ENCODE results near the gene CASP8AP2. TPM values are rescaled to one million over a fixed set of nuclear protein-coding genes. Genes with fewer than 3 reads are reported as not detected.
"Not testable (repeated sequence)": the region's sequence is repeated elsewhere in the genome, so short reads cannot be mapped to it uniquely, and the experiment has no call there.

CASP8AP2 gene
- total RNA-seq, 1 experiment from 2014 or later: 11.3 TPM

DNA sequence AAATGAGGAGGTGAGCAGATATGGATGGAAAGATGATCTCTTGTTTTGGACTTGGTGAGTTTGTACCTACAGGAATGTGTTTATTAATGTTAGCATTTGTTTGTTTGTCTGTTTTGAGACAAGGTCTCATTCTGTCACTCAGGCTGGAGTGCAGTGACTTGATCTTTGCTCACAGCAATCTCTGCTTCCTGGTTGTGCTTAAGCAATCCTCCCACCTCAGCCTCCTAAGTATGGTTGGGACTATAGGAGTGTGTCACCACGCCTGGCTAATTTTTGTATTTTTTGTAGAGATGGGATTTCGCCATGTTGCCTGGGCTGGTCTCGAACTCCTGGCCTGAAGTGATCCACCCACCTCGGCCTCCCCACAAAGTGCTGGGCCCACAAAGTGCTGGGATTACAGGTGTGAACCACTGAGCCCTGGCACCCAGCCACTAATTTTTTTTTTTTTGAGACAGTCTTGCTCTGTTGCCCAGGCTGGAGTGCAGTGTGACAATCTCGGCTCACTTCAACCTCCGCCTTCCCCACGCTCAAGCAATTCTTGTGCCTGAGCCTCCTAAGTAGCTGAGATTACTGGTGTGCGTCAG lies 7.1 kb downstream of the CASP8AP2 start:
- peaks cover 8% of the 10 kb centered on the region for H3K36me3 ChIP-seq (replicated peaks; ENCODE audit: control insufficient read depth, insufficient read depth, low read length)
- no peak overlapping the region for H3K4me3 ChIP-seq (ENCODE audit: insufficient read depth, low read depth, low read length)

GRCh38 chr6:89840538-89840937 lies 10.9 kb downstream of the CASP8AP2 start:
- peaks cover 2% of the 10 kb centered on the region; the same call in 1 of the 2 replicates for H3K36me3 ChIP-seq (replicated peaks; ENCODE audit: control insufficient read depth, insufficient read depth, low read length)
- no peaks in the 10 kb centered on the region for H3K27me3 ChIP-seq (ENCODE audit: control insufficient read depth, insufficient read depth, low read length)
- no peak for DNase-seq
- no peak overlapping the region for H3K4me3 ChIP-seq (ENCODE audit: insufficient read depth, low read depth, low read length)

More for the DNA sequence above, 7.1 kb downstream of the CASP8AP2 start:
- DNase-seq: no peak
- H3K27me3 ChIP-seq (ENCODE audit: control insufficient read depth, insufficient read depth, low read length): no peaks in the 10 kb centered on the region

DNA sequence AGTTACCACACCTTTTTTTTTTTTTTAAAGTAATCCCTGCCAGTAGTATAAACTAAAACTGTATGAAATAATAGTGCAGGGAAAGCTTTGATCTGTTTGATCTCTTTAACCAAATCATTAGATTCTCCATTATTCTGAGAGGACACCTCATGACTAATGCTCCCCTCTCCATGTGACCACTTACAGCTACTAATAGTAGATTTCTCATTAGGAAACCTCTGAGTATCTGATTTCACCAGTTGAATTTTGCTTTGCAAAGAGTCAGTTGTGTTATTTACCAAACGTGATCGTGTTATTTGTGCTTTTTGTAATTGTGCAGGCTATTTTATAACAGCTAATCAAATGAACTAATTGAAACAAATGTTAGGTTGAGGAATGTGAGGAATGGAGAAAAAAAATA lies 12.5 kb downstream of the CASP8AP2 start:
- DNase-seq: no peak
- Histone ChIP-seq H3K27me3 (ENCODE audit: control insufficient read depth, insufficient read depth, low read length) (no peaks in the 10 kb centered on the region), H3K4me3 (ENCODE audit: insufficient read depth, low read depth, low read length) (no peak overlapping the region)

GRCh38 chr6:89843070-89843469 lies 13.4 kb downstream of the CASP8AP2 start:
- Histone ChIP-seq H3K36me3 (replicated peaks; ENCODE audit: control insufficient read depth, insufficient read depth, low read length) (peaks cover 2% of the 10 kb centered on the region), H3K27me3 (ENCODE audit: control insufficient read depth, insufficient read depth, low read length) (no peaks in the 10 kb centered on the region), H3K4me3 (ENCODE audit: insufficient read depth, low read depth, low read length) (no peak overlapping the region)
- no peak for DNase-seq

More for the DNA sequence above, 12.5 kb downstream of the CASP8AP2 start:
- H3K36me3 ChIP-seq (replicated peaks; ENCODE audit: control insufficient read depth, insufficient read depth, low read length): peaks cover 2% of the 10 kb centered on the region

- H3K4me3 ChIP-seq (ENCODE audit: insufficient read depth, low read depth, low read length); H3K36me3 ChIP-seq (replicated peaks; ENCODE audit: control insufficient read depth, insufficient read depth, low read length); DNase-seq; H3K27me3 ChIP-seq (ENCODE audit: control insufficient read depth, insufficient read depth, low read length): not testable (repeated sequence)
Measured at GRCh38 chr6:89847513-89847912, 17.8 kb downstream of the CASP8AP2 start.

DNA sequence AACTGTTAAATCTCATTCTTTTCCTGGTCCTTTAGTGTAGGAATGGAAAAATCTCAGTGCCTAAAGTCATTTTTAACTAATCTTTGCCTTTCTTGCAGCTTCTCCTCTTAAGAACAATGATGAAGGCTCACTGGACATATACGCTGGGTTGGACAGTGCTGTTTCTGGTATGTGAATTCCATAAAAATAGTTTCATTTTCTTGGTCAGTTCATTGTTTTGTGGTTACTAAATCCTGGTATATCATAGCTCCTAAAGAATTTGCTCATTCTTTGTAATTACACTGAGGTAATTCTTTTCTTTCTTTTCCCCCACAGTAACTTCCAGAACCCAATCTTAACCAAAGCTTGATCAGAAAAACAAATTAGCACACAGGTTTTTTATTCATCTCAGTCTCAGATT lies 23.4 kb downstream of the CASP8AP2 start:
- no peak for DNase-seq
- Histone ChIP-seq H3K27me3 (ENCODE audit: control insufficient read depth, insufficient read depth, low read length) (no peaks in the 10 kb centered on the region), H3K36me3 (replicated peaks; ENCODE audit: control insufficient read depth, insufficient read depth, low read length) (peaks cover 8% of the 10 kb centered on the region), H3K4me3 (ENCODE audit: insufficient read depth, low read depth, low read length) (no peak overlapping the region)

DNA sequence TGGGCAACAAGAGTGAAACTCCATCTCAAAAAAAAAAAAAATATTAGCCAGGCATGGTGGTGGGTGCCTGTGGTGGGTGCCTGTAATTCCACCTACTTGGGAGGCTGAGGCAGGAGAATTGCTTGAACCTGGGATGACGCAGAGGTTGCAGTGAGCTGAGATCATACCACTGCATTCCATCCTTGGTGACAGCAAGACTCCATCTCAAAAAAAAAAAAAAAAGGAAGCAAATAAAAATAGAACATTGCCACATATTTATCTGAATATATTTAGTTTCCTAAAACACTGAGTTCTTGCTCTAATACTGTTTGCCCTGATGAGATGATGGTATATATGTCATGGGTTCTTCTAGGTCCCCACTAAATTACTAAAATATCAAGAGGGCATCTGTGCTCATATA lies 28.4 kb downstream of the CASP8AP2 start:
- Histone ChIP-seq H3K36me3 (replicated peaks; ENCODE audit: control insufficient read depth, insufficient read depth, low read length) (peaks cover 22% of the 10 kb centered on the region), H3K27me3 (ENCODE audit: control insufficient read depth, insufficient read depth, low read length) (no peaks in the 10 kb centered on the region), H3K4me3 (ENCODE audit: insufficient read depth, low read depth, low read length) (no peak overlapping the region)

DNA sequence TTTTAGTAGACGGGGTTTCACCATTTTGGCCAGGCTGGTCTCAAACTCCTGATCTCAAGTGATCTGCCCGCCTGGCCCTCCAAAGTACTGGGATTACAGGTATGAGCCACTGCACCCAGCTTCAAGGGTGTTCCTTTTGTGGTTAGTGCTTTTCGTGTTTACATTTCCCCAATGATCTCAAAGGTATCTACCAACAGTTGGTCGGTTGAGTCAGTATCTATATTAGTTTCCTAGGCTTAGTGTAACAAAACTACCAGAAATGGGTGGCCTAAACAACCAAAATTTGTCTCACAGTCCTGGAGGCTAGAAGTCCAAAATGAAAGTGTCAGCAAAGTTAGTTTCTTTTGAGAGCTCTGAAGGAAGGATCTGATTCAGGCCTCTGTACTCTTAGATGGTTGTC lies 30.1 kb downstream of the CASP8AP2 start:
- Histone ChIP-seq H3K27me3 (ENCODE audit: control insufficient read depth, insufficient read depth, low read length) (no peaks in the 10 kb centered on the region), H3K4me3 (ENCODE audit: insufficient read depth, low read depth, low read length) (no peak overlapping the region)

More for the DNA sequence above, 28.4 kb downstream of the CASP8AP2 start:
- no peak for DNase-seq

GRCh38 chr6:89862273-89862672 lies 32.6 kb downstream of the CASP8AP2 start:
- Histone ChIP-seq H3K36me3 (replicated peaks; ENCODE audit: control insufficient read depth, insufficient read depth, low read length) (peaks cover 24% of the 10 kb centered on the region), H3K4me3 (ENCODE audit: insufficient read depth, low read depth, low read length) (no peak overlapping the region)

More for the DNA sequence above, 30.1 kb downstream of the CASP8AP2 start:
- H3K36me3 ChIP-seq (replicated peaks; ENCODE audit: control insufficient read depth, insufficient read depth, low read length): peaks cover 28% of the 10 kb centered on the region
- DNase-seq: no peak

DNA sequence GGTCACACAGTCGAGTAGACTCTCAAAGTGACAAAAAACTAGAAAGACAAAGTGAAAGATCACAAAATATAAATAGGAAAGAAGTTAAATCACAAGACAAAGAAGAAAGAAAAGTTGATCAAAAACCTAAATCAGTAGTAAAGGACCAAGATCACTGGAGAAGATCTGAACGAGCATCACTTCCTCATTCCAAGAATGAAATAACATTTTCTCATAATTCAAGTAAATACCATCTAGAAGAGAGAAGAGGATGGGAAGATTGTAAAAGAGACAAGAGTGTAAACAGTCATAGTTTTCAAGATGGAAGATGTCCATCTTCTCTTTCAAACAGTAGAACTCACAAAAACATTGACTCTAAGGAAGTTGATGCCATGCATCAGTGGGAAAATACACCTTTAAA lies 33.0 kb downstream of the CASP8AP2 start:
- H3K4me3 ChIP-seq (ENCODE audit: insufficient read depth, low read depth, low read length): no peak overlapping the region
- no peak for DNase-seq
- peaks cover 25% of the 10 kb centered on the region for H3K36me3 ChIP-seq (replicated peaks; ENCODE audit: control insufficient read depth, insufficient read depth, low read length)
- no peaks in the 10 kb centered on the region for H3K27me3 ChIP-seq (ENCODE audit: control insufficient read depth, insufficient read depth, low read length)

More at GRCh38 chr6:89862273-89862672, 32.6 kb downstream of the CASP8AP2 start:
- H3K27me3 ChIP-seq (ENCODE audit: control insufficient read depth, insufficient read depth, low read length): no peaks in the 10 kb centered on the region
- no peak for DNase-seq

DNA sequence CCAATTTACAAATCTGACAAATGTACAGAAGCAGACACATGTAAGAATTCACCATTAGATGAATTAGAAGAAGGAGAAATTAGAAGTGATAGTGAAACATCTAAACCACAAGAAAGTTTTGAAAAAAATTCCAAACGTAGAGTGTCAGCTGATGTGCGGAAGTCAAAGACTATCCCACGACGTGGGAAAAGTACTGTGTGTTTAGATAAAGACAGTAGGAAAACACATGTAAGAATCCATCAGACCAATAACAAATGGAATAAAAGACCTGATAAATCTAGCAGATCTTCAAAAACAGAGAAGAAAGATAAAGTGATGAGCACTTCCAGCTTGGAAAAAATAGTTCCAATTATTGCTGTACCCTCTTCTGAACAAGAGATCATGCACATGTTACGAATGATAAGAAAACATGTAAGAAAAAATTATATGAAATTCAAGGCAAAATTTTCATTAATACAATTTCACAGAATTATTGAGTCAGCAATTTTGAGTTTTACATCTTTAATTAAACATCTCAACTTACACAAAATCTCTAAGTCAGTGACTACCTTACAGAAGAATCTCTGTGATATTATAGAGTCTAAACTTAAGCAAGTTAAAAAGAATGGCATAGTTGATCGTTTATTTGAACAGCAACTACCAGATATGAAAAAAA lies 36.5 kb downstream of the CASP8AP2 start:
- Histone ChIP-seq H3K4me3 (ENCODE audit: insufficient read depth, low read depth, low read length) (no peak overlapping the region), H3K36me3 (replicated peaks; ENCODE audit: control insufficient read depth, insufficient read depth, low read length) (peaks cover 22% of the 10 kb centered on the region), H3K27me3 (ENCODE audit: control insufficient read depth, insufficient read depth, low read length) (no peaks in the 10 kb centered on the region)
- DNase-seq: no peak

GRCh38 chr6:89873721-89874120 lies 44.0 kb downstream of the CASP8AP2 start:
- no peak for DNase-seq
- H3K4me3 ChIP-seq (ENCODE audit: insufficient read depth, low read depth, low read length): no peak overlapping the region
- H3K27me3 ChIP-seq (ENCODE audit: control insufficient read depth, insufficient read depth, low read length): no peaks in the 10 kb centered on the region
- peaks cover 3% of the 10 kb centered on the region for H3K36me3 ChIP-seq (replicated peaks; ENCODE audit: control insufficient read depth, insufficient read depth, low read length)

DNA sequence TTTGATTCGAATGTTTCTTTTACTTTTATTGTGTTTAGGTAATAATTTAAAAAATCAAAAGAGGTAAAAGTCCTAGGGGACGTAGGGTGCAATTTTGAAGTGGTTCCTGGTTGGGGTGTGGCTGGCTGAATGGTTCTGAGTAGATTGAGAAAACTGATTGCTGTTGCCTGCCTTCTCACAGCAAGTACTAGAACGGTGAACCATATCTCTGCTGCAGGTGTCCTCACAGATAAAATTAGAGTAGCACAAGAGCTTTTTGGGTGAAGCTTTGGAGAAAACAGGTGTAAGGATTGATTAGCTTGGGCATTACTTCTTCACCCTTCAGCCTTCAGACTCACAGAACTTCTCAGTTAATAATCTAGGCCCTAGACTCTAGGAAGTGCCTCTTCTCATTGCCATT lies 44.8 kb downstream of the CASP8AP2 start:
- DNase-seq: no peak
- no peak overlapping the region for H3K4me3 ChIP-seq (ENCODE audit: insufficient read depth, low read depth, low read length)
- H3K36me3 ChIP-seq (replicated peaks; ENCODE audit: control insufficient read depth, insufficient read depth, low read length): peaks cover 3% of the 10 kb centered on the region
- no peaks in the 10 kb centered on the region for H3K27me3 ChIP-seq (ENCODE audit: control insufficient read depth, insufficient read depth, low read length)

GRCh38 chr6:89886378-89887120 lies 56.9 kb downstream of the CASP8AP2 start:
- Histone ChIP-seq H3K4me3 (ENCODE audit: insufficient read depth, low read depth, low read length) (no peak overlapping the region), H3K36me3 (replicated peaks; ENCODE audit: control insufficient read depth, insufficient read depth, low read length) (no peaks in the 10 kb centered on the region), H3K27me3 (ENCODE audit: control insufficient read depth, insufficient read depth, low read length) (peaks cover 5% of the 10 kb centered on the region; the same call in 1 of the 2 replicates)
- DNase-seq: peak; percentile 30
